GM12878 (cell line): ENCODE data around the gene RIOX2.

ENCODE experiments used
- CTCF ChIP-seq, 3 experiments: IDR thresholded peaks in 2 of 3; conservative IDR thresholded peaks in 1 of 3; 2 replicates each; pipeline ENCODE4 v1.5.1; 2011; ENCODE audit warnings: low read depth in 3 of 3, low read length in 3 of 3, mild to moderate bottlenecking in 3 of 3, control low read depth in 2 of 3, moderate library complexity in 2 of 3, inconsistent platforms in 1 of 3, mixed read lengths in 1 of 3; ENCODE audit not compliant: control insufficient read depth in 2 of 3, insufficient read depth in 1 of 3; ENCODE audit errors: extremely low read depth in 1 of 3
- EZH2 ChIP-seq: IDR thresholded peaks from 2 replicates; pipeline ENCODE4 v1.6.1; 2012; ENCODE audit warnings: low read depth, mild to moderate bottlenecking, control low read depth, inconsistent platforms, low read length, borderline replicate concordance; ENCODE audit not compliant: control insufficient read depth
- GABPA ChIP-seq: IDR thresholded peaks from 2 replicates; pipeline ENCODE4 v1.6.1; 2014; ENCODE audit warnings: antibody characterized with exemption, low read depth, mild to moderate bottlenecking, inconsistent platforms
- JUND ChIP-seq: IDR thresholded peaks from 2 replicates; pipeline ENCODE4 v1.6.1; 2012; ENCODE audit warnings: low read depth, mild to moderate bottlenecking, low read length, improper control_type of control experiment, moderate library complexity
- KDM1A ChIP-seq: fragments of 200-600 bp; sonication (generic); IDR thresholded peaks from 2 replicates; pipeline ENCODE4 v1.6.1; 2016; ENCODE audit warnings: borderline replicate concordance
- PBX3 ChIP-seq: IDR thresholded peaks from 2 replicates; pipeline ENCODE4 v1.6.1; 2011; ENCODE audit warnings: mild to moderate bottlenecking, low read depth, low read length, moderate library complexity; ENCODE audit not compliant: insufficient replicate concordance
- POLR2A ChIP-seq: IDR thresholded peaks from 2 replicates; pipeline ENCODE4 v1.6.1; 2011; ENCODE audit warnings: low read depth, mild to moderate bottlenecking, low read length
- SIX5 ChIP-seq: IDR thresholded peaks from 2 replicates; pipeline ENCODE4 v1.6.1; 2011; ENCODE audit warnings: mild to moderate bottlenecking, low read depth, low read length, moderate library complexity; ENCODE audit not compliant: severe bottlenecking
- SMAD1 ChIP-seq: fragments of 450-650 bp; IDR thresholded peaks from 2 replicates; pipeline ENCODE4 v1.6.1; 2018; ENCODE audit warnings: mild to moderate bottlenecking, low read depth; ENCODE audit not compliant: partially characterized antibody

DNA sequence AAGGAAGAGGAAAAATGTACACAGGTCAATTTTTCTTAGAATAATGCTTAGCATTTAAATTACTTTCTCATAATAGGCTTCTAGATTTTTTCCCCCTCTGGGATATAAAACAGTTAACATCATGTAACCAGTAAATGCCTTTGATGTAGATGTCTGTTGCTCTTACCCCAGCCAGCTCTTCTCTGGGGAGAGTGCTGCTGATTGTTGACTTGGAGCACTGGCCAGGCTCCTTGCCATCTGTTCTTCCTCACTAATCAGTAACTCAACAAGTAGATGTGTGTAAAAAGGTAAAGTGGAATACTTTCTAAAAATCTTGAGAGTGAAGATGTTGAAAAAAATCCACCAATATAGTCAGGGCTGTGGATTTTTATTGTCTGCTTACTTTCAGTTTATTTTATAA is 42.2 kb downstream of the RIOX2 start:
- TF ChIP-seq CTCF (IDR thresholded peaks at IDR 0.05 in 2 of 3, conservative IDR thresholded peaks at IDR 0.05 in 1 of 3; ENCODE audit: control insufficient read depth in 2 of 3, extremely low read depth in 1 of 3, insufficient read depth in 1 of 3, low read depth in 3 of 3, low read length in 3 of 3) (no peak), SIX5 (no peak), POLR2A (no peak), EZH2 (no peak), SMAD1 (no peak), GABPA (no peak), JUND (no peak), KDM1A (no peak), PBX3 (no peak)
